Mesendoderm (in vitro differentiated cells): ENCODE data around the gene PIAS1.

Source experiments
- DNase-seq: peaks from one replicate; pipeline ENCODE4 v3.0.0; 2013
- H2AK5ac ChIP-seq: 2 replicates; pipeline ENCODE4 v1.6.1; 2013; ENCODE audit warnings: low read length, inconsistent platforms
- H2BK120ac ChIP-seq: 2 replicates; pipeline ENCODE4 v1.6.1; 2013; ENCODE audit warnings: low read depth, mild to moderate bottlenecking, low read length, moderate library complexity, mixed read lengths
- H2BK15ac ChIP-seq: replicated peaks from 2 replicates; pipeline ENCODE4 v1.6.1; 2013; ENCODE audit warnings: low read depth, mild to moderate bottlenecking, moderate library complexity
- H2BK5ac ChIP-seq: 2 replicates; pipeline ENCODE4 v1.6.1; 2013; ENCODE audit warnings: low read length, inconsistent platforms
- H3K18ac ChIP-seq: 2 replicates; pipeline ENCODE4 v1.6.1; 2013; ENCODE audit warnings: mild to moderate bottlenecking, low read length, mixed read lengths
- H3K23ac ChIP-seq: one replicate; pipeline ENCODE4 v1.6.1; 2013; ENCODE audit warnings: low read length
- H3K27ac ChIP-seq: 2 replicates; pipeline ENCODE4 v1.5.1; 2013; ENCODE audit warnings: low read depth, mild to moderate bottlenecking, inconsistent platforms, low read length, moderate library complexity
- H3K27me3 ChIP-seq: 2 replicates; pipeline ENCODE4 v1.6.1; 2013; ENCODE audit warnings: low read length, control low read depth, mild to moderate bottlenecking, inconsistent platforms; ENCODE audit not compliant: insufficient read depth, poor library complexity
- H3K36me3 ChIP-seq: 2 replicates; pipeline ENCODE4 v1.6.1; 2013; ENCODE audit warnings: low read length, inconsistent platforms; ENCODE audit not compliant: control insufficient read depth, insufficient read depth
- H3K4ac ChIP-seq: one replicate; pipeline ENCODE4 v1.6.1; 2013; ENCODE audit warnings: low read depth, mild to moderate bottlenecking, low read length, moderate library complexity
- H3K4me1 ChIP-seq: 2 replicates; pipeline ENCODE4 v1.6.1; 2013; ENCODE audit warnings: low read depth, low read length, inconsistent platforms; ENCODE audit not compliant: control insufficient read depth
- H3K4me2 ChIP-seq: 2 replicates; pipeline ENCODE4 v1.6.1; 2013; ENCODE audit warnings: low read length
- H3K4me3 ChIP-seq: 2 replicates; pipeline ENCODE4 v1.5.1; 2013; ENCODE audit warnings: mild to moderate bottlenecking, low read length
- H3K56ac ChIP-seq: one replicate; pipeline ENCODE4 v1.6.1; 2013; ENCODE audit warnings: low read length
- H3K79me1 ChIP-seq: 2 replicates; pipeline ENCODE4 v1.6.1; 2013; ENCODE audit warnings: low read length, inconsistent platforms
- H3K79me2 ChIP-seq: 2 replicates; pipeline ENCODE4 v1.6.1; 2013; ENCODE audit warnings: mild to moderate bottlenecking, low read length; ENCODE audit not compliant: control insufficient read depth, insufficient read depth
- H3K9ac ChIP-seq: 2 replicates; pipeline ENCODE4 v1.6.1; 2013; ENCODE audit warnings: low read length, inconsistent platforms
- H4K5ac ChIP-seq: one replicate; pipeline ENCODE4 v1.6.1; 2013; ENCODE audit warnings: low read length
- H4K8ac ChIP-seq: one replicate; pipeline ENCODE4 v1.6.1; 2013; ENCODE audit warnings: low read depth, mild to moderate bottlenecking, control low read depth, low read length, moderate library complexity
- WGBS: extraction: QIAGEN DNeasy Blood & Tissue Kit; methylation state at CpG from one replicate; pipeline ENCODE4 v1.1.7; 2013; ENCODE audit warnings: low lambda C conversion rate, missing lambda C conversion rate; ENCODE audit not compliant: insufficient coverage; ENCODE audit errors: extremely low coverage; 5-methylcytosine and 5-hydroxymethylcytosine counted together

Gene PIAS1

GRCh38 chr15:68051109-68051508 lies 3.0 kb upstream of the PIAS1 start:
- peaks cover 8% of the 10 kb centered on the region for H3K79me2 ChIP-seq
- H3K18ac ChIP-seq, result no peak overlapping the region
- no peaks in the 10 kb centered on the region for H3K27me3 ChIP-seq
- no CpG with 5 or more reads among the region's 2 CpGs for WGBS
- no peak for DNase-seq
- H3K56ac ChIP-seq, result no peak overlapping the region
- peaks cover 4% of the 10 kb centered on the region for H3K79me1 ChIP-seq
- H2BK120ac ChIP-seq, result no peak overlapping the region
- peaks cover 3% of the 10 kb centered on the region for H3K4me1 ChIP-seq
- no peak overlapping the region for H2BK15ac ChIP-seq
- H2AK5ac ChIP-seq, result no peak overlapping the region
- no peak overlapping the region for H3K4me2 ChIP-seq
- no peak overlapping the region for H3K4ac ChIP-seq
- H3K36me3 ChIP-seq, result no peaks in the 10 kb centered on the region
- no peak overlapping the region for H3K9ac ChIP-seq
- H2BK5ac ChIP-seq, result no peak overlapping the region
- no peak overlapping the region for H3K23ac ChIP-seq
- no peak overlapping the region for H3K27ac ChIP-seq
- no peak overlapping the region for H3K4me3 ChIP-seq
- no peak overlapping the region for H4K8ac ChIP-seq
- no peak overlapping the region for H4K5ac ChIP-seq

DNA sequence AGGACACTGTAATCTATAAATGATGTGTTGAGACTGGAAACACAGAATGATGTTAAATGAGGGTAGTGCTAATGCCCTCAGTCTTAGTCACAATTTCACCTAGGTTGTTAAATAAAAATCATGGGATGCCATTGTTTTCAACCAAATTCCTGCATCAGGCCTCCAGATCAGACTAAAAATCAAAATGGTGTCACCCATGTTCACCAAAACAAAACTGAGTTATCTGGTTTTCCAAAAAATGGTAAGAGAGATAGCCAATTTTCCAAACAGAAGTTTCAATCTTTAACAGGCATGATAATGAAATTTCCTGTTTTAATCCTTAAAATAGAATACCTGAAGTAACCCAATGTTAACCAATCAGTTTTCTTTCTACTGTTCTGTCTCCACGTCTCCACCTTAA lies 2.2 kb upstream of the PIAS1 start:
- H2AK5ac ChIP-seq, result no peak overlapping the region
- peaks cover 4% of the 10 kb centered on the region for H3K79me1 ChIP-seq
- no peak overlapping the region for H3K18ac ChIP-seq
- H3K56ac ChIP-seq, result no peak overlapping the region
- no peak overlapping the region for H4K5ac ChIP-seq
- H3K4ac ChIP-seq, result no peak overlapping the region
- no peak overlapping the region for H3K9ac ChIP-seq
- no peak overlapping the region for H3K4me3 ChIP-seq
- no peak overlapping the region for H3K23ac ChIP-seq
- no peak overlapping the region for H2BK120ac ChIP-seq
- H3K27ac ChIP-seq, result no peak overlapping the region
- no peaks in the 10 kb centered on the region for H3K27me3 ChIP-seq
- no peak overlapping the region for H2BK15ac ChIP-seq
- no peak for DNase-seq
- peaks cover 3% of the 10 kb centered on the region for H3K4me1 ChIP-seq
- H3K4me2 ChIP-seq, result no peak overlapping the region
- no peak overlapping the region for H2BK5ac ChIP-seq
- WGBS, result no CpG with 5 or more reads among the region's 1 CpG
- H3K36me3 ChIP-seq, result no peaks in the 10 kb centered on the region
- H3K79me2 ChIP-seq, result peaks cover 12% of the 10 kb centered on the region
- H4K8ac ChIP-seq, result no peak overlapping the region

DNA sequence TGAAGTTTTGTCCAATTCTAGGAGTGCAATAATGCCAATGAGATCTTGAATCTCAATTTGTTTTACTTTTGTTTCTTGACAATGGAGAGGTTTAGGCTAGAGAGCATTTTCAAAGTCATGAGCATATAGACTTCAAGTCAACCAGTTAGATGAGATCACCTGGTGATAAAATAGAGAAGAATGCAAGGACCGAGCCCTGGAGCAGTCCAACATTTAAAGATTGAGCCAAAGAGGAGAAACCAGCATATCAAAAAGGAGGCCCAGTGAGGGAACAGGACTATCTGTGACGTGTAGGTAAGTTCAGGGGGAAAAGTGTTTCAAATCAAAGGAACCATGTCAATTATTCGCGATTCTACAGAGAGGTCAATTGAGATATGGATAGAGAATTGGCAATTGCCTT lies 1.7 kb upstream of the PIAS1 start:
- Histone ChIP-seq H2AK5ac (no peak overlapping the region), H4K8ac (no peak overlapping the region), H3K27ac (no peak overlapping the region), H3K4me1 (peaks cover 3% of the 10 kb centered on the region), H3K4me3 (no peak overlapping the region), H3K23ac (no peak overlapping the region), H3K56ac (no peak overlapping the region), H2BK5ac (no peak overlapping the region), H3K79me2 (peaks cover 12% of the 10 kb centered on the region), H2BK120ac (no peak overlapping the region), H3K79me1 (peaks cover 4% of the 10 kb centered on the region), H3K18ac (no peak overlapping the region), H3K4ac (no peak overlapping the region), H3K36me3 (no peaks in the 10 kb centered on the region), H3K4me2 (no peak overlapping the region), H3K9ac (no peak overlapping the region), H4K5ac (no peak overlapping the region), H3K27me3 (no peaks in the 10 kb centered on the region), H2BK15ac (no peak overlapping the region)
- peak; percentile 18 for DNase-seq
- no CpG with 5 or more reads among the region's 4 CpGs for WGBS

- peak; percentile 53 for DNase-seq
- no peak overlapping the region for H2AK5ac ChIP-seq
- H3K56ac ChIP-seq, result no peak overlapping the region
- H2BK120ac ChIP-seq, result no peak overlapping the region
- H3K9ac ChIP-seq, result no peak overlapping the region
- peaks cover 4% of the 10 kb centered on the region for H3K79me1 ChIP-seq
- no peak overlapping the region for H4K8ac ChIP-seq
- peaks cover 14% of the 10 kb centered on the region for H3K79me2 ChIP-seq
- no peak overlapping the region for H3K4me3 ChIP-seq
- no peaks in the 10 kb centered on the region for H3K36me3 ChIP-seq
- WGBS, result no CpG with 5 or more reads among the region's 6 CpGs
- H3K27ac ChIP-seq, result no peak overlapping the region
- H3K27me3 ChIP-seq, result no peaks in the 10 kb centered on the region
- H3K4me2 ChIP-seq, result no peak overlapping the region
- H3K4me1 ChIP-seq, result peaks cover 5% of the 10 kb centered on the region
- H2BK5ac ChIP-seq, result no peak overlapping the region
- H3K4ac ChIP-seq, result no peak overlapping the region
- no peak overlapping the region for H3K18ac ChIP-seq
- no peak overlapping the region for H3K23ac ChIP-seq
- no peak overlapping the region for H2BK15ac ChIP-seq
- H4K5ac ChIP-seq, result no peak overlapping the region
Observed at GRCh38 chr15:68053001-68053400, 1.1 kb upstream of the PIAS1 start.

DNA sequence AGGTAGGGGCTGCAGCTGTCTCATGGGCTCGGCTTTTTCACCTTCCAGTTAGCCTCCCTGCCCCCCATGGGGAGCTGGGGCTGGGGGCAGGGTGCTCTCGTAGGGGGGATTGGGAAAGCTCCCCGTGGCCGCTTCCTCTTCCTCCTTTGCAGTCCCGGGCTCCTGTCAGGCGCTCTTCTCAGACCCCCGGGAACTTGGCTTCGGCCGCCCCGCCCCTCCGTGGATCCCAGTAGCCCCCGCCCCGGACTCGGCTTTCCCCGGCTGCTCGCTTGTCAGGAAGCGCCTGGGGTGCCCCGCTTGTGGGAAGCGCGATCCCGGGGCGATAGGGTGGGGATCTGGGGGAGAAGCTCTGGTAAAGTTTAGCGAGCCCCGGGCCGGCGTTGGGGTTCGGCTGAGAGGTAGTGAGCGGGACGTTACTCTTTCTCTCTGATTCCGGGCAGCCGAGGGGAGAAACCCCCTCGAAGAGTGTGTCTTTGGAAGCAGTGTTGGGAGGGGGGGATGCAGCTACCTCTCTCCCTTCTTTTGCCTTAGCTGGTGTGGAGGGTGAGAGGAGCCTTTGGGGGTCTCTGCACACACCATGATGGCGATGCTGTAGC lies 611 bp downstream of the PIAS1 start:
- H2BK5ac ChIP-seq, result no peak overlapping the region
- no peak overlapping the region for H3K23ac ChIP-seq
- peak overlapping the region; percentile 99 for H3K18ac ChIP-seq
- no peak overlapping the region for H2AK5ac ChIP-seq
- peak overlapping the region; percentile 74 for H2BK120ac ChIP-seq
- H3K4me3 ChIP-seq, result peak overlapping the region; percentile 89
- H3K4me2 ChIP-seq, result peak overlapping the region; percentile 68
- no peak overlapping the region for H4K5ac ChIP-seq
- peak; percentile 86 for DNase-seq
- H3K4ac ChIP-seq, result peak overlapping the region; percentile 82
- no peaks in the 10 kb centered on the region for H3K27me3 ChIP-seq
- peaks cover 25% of the 10 kb centered on the region for H3K79me2 ChIP-seq
- peak overlapping the region; percentile 90 for H3K56ac ChIP-seq
- WGBS, result no CpG with 5 or more reads among the region's 33 CpGs
- peaks cover 4% of the 10 kb centered on the region for H3K79me1 ChIP-seq
- H2BK15ac ChIP-seq, result no peak overlapping the region
- peak overlapping the region; percentile 96 for H3K27ac ChIP-seq
- peak overlapping the region; percentile 89 for H3K9ac ChIP-seq
- H4K8ac ChIP-seq, result peak overlapping the region; percentile 86
- peaks cover 5% of the 10 kb centered on the region for H3K4me1 ChIP-seq
- H3K36me3 ChIP-seq, result no peaks in the 10 kb centered on the region

- Histone ChIP-seq H2BK5ac (no peak overlapping the region), H3K9ac (peak overlapping the region; percentile 89), H3K4me2 (peak overlapping the region; percentile 68), H3K4me3 (peak overlapping the region; percentile 89), H2BK120ac (no peak overlapping the region), H3K23ac (no peak overlapping the region), H3K4ac (no peak overlapping the region), H3K27me3 (no peaks in the 10 kb centered on the region), H4K5ac (no peak overlapping the region), H3K79me2 (peaks cover 27% of the 10 kb centered on the region), H2AK5ac (no peak overlapping the region), H3K36me3 (no peaks in the 10 kb centered on the region), H3K79me1 (peaks cover 4% of the 10 kb centered on the region), H2BK15ac (no peak overlapping the region), H3K4me1 (peaks cover 5% of the 10 kb centered on the region), H3K56ac (peak overlapping the region; percentile 90), H4K8ac (no peak overlapping the region), H3K18ac (no peak overlapping the region), H3K27ac (peak overlapping the region; percentile 96)
- DNase-seq, result peak; percentile 36
- no CpG with 5 or more reads among the region's 15 CpGs for WGBS
Observed at GRCh38 chr15:68055224-68055705, 1.1 kb downstream of the PIAS1 start.
